HG03135 (cell line): ENCODE data around the gene BAIAP2.
"Not testable (repeated sequence)": the region's sequence is repeated elsewhere in the genome, so short reads cannot be mapped to it uniquely, and the experiment has no call there.

Experiments used
- ATAC-seq: cut with Tn5 transposase; IDR thresholded peaks from one replicate; pipeline ENCODE4 v1.9.1; 2021; ENCODE audit warnings: mild to moderate bottlenecking, moderate library complexity; ENCODE audit not compliant: unreplicated experiment

Gene BAIAP2

DNA sequence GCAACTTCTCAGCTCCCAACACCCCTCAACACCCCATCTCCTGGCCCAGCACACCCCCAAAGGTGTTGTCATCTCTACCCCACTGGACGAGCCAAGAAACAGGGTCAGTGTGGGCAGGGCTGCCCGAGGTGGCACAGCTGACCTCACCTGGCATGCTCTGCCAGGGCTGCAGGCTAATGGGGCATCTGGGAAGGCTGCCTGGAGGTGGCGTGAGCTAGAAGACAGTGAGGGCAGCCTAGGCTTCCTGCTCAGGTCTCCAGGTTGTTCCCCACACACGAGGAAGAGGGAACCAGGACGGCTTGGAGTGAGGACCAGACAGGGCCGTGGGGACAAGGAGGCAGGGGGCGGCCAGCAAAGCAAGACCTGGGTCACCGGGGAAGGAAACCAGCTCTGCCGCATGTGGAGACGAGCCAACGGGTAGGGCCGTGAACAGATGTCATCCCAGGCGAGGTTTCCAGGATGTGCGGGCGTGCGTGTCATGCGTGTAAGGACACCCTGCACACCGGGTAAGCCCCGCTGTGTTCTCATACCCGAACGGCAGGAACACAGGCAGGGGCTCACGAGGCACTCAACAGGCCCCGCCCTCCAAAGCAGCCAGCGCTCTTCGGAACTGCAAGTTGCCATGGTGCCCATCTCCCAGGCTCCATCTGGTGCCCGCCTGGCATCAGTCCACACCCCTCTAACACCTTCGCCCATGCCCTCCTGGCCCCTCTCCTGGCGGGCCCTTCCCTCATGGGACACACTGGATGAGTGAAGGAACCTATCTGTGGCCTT is 100.7 kb downstream of the BAIAP2 start:
- ATAC-seq: no peak

DNA sequence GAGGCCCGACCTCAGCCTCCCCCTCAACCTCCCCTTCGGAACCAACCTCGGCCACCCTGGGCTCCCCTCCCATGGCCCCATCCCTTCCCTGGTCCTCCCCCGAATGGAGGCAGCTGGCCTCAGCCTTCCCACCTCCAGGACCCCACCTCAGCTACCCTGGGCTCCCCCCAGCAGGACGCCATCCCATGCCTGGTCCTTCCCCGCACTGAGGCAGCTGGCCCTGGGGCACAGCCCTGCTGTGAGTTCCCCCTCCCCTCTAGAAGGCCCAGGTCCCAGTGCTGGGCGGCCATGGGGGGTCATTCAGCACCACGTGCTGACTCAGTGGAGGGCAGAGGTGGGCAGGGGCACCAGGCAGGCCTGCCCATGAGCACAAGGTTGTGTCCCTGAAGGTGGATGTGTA is 101.4 kb downstream of the BAIAP2 start:
- ATAC-seq: no peak

DNA sequence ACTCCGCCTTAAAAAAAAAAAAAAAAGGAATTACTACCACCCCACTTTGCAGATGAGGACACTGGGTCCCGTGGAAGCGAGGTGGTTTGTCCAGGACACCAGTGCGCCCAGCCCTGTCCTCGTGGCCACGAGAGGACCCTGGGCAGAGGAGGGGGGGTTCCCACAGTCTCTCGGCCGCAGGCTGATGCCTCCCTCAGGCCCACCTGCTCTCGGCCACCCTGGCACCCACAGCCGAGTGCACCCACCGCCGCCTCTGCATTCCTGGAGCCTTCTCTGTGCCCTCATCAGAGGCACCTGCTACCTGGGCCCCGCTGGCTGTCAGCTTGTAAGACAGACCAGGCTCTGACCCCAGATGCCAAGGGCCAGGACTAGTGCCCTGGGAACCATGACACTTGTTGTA is 102.3 kb downstream of the BAIAP2 start:
- no peak for ATAC-seq

DNA sequence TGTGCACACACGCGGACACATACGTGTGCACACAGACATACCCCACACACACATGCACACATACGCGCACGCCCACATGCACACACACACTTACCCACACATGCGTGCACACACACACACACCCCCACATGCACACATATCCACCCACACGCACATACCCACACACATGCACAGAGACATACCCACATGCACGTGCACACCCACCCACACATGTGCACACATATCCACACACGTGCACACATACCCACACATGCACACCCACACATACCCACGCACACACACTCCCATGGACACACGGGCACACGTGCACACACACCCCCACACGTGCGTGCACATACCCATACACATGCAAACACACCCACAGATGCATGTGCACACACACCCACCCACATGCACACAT is 103.1 kb downstream of the BAIAP2 start:
- no peak for ATAC-seq

DNA sequence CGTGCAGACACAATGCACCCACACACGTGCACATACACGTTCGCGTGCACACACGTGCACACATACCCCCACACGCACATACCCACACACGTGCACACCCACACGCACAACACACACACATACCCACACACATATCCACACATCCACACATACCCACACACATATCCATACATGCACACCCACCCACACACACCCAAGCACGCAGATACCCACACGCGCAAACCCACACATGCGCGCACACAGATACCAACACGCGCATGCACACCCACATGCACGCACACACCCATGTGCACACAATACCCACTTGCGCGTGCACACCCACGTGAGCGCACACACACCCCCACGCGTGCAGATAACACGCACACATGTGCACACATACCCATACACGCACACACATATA is 103.5 kb downstream of the BAIAP2 start:
- no peak for ATAC-seq

DNA sequence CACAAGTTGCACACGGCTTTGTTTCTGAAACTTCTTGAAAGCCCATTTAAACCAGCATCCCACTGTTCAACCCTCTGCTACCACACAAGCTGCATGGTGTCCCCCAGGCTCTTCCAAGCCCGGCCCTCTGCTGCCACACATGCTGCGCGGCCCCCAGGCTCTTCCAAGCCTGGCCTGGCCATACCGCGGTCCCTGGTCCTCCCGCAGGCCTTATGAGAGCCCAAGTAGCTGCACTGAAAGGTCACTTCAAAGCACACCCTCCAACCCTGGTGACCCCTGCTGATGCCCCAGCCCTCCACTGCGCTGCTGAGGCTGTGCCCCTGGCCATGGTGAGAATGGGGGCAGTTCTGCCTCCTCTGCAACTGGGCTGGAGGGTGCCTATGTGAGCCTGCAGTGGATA is 104.5 kb downstream of the BAIAP2 start:
- no peak for ATAC-seq

DNA sequence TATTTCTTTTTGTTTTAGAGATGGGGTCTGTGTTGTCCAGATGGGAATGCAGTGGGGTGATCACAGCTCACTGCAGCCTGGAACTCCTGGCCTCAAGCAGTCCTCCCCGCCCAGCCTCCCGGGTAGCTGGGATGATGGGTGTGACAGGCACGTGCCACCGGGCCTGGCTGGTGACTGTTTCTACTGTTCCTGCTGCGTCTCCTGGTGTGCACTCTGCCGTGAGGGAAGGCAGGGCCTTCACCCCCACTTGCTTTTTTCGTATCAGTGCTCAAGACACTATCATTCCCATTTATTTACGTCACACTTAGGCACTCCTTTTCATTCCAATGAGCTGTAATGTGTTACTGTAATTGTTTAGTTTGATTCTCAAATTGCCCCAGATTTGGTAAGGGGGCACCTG is 105.1 kb downstream of the BAIAP2 start:
- ATAC-seq: no peak

DNA sequence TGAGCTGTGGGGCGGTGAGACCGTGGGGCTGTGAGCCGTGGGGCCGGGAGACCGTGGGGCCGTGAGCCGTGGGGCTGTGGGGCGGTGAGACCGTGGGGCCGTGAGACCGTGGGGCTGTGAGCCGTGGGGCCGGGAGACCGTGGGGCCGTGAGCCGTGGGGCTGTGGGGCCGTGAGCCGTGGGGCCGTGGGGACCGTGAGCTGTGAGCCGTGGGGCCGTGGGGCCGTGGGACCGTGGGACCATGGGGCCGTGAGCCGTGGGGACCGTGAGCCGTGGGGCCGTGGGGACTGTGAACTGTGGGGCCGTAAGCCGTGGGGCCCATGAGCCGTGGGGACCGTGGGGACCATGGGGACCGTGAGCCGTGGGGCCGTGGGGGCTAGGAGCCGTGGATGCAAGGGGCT is 105.7 kb downstream of the BAIAP2 start:
- ATAC-seq: no peak

DNA sequence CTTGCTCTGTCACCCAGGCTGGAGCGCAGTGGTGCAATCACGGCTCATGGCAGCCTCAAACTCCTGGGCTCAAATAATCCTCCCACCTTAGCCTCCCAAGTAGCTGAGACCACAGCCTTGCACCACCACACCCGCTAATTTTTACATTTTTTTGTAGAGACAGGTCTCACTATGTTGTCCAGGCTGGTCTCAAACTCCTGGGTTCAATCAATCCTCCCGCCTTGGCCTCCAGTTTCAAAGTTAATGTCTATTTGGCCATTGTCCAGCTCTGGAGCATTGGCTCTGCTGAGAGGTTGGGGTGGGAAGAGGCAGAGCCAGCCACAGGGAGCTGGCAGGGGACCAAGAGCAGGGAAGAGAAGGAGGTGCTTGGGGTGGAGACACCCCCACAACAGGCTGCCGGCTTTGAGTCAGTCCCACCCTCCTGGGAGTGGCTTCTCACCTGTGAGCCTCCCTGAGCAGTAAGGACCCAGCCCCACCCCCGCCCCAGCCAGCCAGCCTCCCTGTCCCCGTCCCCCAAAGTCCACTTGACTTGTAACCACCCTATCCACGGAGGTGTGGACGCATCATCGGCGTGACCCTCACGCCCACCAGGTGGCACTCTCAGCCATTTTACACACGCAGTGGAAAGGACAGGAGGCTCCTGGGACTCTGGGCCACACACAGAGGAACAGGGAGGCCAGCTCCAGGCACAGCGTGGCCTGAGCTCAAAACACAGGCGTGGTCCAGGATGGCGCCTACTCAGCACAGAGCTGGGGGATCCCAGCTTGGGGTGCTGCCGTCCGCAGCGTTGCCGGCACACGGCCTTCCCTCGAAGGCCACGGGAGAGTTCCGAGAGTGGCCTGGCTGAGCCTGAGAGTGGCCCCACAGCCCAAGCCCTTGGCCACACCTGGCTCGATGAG is 107.6 kb downstream of the BAIAP2 start:
- ATAC-seq: no peak

DNA sequence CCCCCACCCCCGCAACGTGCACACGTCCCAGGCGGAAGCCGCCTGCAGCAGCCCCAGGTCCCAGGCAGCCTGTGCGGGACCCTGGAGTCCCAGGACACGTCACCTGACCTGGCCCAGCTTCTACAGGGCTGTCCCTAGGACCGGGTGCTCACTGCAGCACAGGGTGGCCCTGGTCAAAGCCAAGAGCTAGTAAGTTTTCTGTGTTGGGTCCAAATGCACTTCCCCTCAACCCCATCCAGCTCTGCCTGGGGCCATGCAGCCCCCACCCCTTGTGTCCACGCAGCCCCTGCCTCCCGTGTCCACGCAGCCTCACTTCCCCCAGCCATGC is 108.2 kb downstream of the BAIAP2 start:
- ATAC-seq: no peak

DNA sequence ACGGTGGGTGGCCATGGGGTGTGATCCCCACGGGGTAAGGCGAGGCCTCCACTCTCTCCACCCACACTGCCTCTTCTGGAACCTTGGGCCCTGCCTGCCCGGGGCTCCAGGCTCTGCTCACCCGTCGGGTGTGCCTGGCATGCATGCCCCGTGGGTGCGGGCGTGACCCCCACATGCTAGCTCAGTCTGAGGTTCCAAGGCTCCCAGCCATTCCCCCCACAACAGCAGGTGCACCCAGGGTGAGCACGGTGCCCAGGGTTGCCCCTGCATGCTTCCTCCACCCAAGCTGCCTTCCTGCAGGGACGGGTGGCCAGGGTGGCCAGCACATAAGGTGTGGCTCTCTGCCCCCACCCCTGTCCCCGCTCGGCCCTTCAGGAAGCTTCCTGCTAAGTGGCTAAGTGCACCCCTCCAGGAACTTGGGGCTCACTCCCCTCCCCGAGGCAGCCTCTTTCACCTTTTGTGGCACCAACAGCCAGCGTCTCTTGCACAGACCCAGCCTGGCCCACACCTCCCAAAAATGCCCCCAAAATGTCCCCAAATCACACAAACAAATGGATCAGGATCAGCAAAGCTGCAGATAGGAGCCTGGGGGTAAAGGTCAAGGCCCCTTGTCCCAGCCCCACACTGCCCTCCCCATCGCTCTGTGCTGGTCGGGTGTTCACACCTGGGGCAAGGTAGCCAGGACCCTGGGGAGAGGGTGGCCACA is 108.9 kb downstream of the BAIAP2 start:
- no peak for ATAC-seq

DNA sequence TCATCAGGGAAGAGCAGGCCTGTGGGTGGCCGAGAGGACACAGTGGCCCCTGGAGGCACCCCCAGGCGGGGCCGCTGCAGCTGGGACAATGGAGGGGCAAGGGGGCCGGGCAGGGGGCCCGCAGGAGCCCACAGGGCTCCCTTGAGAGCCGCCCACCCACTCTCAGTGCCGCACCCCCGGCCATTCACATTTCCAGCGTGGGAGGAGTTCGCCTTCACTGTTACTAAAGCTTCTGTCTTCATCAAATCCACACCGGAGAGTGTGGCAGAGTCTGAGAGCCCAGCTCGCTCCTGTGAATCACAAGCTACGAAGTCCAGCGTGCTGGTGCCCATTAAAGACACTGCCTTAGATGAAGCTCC is 109.5 kb downstream of the BAIAP2 start:
- no peak for ATAC-seq

DNA sequence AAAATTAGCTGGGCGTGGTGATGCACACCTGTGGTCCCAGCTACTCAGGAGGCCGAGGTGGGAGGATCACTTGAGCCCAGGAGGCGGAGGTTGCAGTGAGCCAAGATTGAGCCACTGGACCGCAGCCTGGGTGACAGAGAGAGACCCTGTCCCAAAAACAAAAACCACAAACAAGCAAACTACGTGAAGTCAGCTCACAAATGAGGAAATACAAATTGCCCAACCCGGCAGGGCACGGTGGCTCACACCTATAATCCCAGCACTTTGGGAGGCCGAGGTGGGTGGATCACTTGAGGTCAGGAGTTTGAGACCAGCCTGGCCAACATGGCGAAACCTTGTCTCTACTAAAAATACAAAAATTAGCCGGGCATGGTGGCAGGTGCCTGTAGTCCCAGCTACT is 111.3 kb downstream of the BAIAP2 start:
- not testable (repeated sequence) for ATAC-seq

DNA sequence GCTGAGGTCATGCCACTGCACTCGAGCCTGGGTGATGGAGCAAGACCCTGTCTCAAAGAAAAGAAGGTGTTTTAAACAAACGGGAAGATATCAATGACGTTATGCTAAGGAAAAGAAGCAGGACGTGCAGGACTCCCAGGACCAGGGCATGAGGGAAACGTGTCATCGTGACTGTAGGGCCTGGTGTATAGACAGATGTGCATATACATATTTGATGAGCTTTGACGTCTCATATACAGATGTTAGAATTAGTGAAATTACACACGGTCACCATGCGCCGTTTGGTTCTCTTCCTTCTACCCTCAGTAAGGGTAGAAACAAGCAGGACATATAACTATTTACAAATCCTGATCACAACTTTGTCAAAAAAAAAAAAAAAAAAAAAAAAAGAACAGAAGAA is 112.8 kb downstream of the BAIAP2 start:
- no peak for ATAC-seq

DNA sequence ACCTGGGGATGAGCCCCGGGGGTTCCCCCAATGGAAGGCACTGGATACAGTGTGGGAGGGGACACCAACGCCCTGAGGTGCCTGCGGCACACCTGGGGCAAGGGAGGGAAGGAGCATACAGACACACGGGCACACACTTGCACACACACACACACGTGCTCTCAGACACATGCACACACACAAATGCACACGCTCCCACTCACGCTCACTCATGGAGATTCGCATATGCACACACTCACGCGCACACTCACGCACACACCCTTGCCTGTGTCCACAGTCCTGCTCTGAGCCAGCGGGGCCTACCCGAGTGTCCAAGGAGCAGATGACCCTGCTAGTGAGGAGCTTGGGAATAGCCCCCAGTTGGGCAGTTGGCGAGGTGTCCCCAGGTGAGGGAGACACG is 113.6 kb downstream of the BAIAP2 start:
- ATAC-seq: no peak

DNA sequence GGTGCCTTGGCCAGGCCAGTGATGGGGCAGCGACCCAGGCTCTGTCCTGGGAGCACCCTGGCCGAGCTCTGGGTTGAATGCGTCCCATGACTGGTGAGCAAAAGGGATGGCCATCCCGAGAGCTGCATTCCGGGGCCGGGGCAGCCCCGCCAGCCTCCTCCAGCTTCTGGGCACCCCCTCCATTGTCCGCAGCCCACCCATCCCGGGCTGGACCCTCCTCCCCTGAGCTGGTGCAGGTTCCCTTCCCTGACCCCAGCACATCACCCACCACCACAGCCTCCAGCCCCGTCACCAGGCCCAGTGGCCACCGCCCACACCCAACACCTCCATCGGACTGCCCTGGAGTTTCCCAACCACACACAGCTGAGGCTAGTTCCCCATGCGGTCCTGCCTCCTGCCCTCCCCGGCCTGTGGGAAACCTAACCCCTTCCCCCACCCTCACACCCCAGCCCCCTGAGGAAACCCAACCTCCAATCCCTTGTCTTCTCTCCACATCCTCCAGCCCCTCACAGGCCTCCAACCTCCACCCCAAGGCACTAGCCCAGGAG is 114.1 kb downstream of the BAIAP2 start:
- ATAC-seq: no peak

DNA sequence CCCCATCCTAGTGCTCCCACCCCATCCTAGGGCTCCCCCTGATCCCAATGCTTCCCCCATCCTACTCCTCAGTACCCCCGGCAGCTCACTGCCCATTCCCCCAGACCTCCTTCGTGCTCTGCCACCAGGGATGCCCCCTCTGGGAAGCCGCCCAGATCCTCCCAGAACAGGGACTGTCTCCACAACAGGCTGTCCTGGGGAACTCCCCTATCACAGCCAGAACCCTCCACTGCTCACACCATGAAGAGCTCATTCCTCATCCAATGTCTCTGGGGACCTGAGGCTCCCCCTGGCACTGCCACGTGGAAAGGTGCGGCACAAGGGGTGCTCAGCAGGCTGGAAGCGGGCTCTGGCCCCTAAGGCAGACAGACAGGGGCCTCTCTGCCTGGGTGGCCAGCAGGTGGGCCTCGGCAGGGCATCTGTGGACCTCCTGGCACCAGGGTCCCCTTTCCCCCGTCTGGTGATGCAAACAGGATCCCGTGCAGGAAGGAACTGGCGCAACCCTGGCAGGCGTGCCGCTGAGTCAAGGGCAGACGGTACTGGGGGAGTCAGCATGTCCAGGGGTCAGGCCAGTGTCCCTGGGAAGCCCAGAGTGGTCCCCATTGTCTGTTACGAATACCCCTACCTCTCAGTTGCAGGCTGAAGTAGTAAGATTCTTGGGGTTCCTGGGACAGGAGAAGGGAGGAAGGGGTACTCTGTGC is 115.6 kb downstream of the BAIAP2 start:
- no peak for ATAC-seq

DNA sequence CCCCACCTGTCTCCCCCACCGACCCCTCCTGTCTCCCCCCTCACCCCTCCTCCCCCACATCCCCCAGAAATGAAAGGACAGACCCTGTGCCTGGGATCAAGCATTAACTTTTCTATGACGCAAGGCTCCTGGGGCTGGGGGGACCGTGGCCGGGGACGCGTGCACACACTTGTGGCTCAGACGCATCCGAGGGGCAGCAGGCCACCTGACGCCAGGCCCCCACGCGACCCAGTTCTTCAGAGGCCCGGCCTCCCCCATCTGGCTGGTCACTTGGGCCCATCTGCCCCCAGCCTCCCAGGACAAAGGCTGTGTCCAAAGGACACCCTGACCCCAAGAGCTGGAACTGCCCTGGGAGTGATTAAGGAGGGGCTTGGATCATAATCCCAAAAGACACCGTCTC is 116.3 kb downstream of the BAIAP2 start:
- no peak for ATAC-seq

DNA sequence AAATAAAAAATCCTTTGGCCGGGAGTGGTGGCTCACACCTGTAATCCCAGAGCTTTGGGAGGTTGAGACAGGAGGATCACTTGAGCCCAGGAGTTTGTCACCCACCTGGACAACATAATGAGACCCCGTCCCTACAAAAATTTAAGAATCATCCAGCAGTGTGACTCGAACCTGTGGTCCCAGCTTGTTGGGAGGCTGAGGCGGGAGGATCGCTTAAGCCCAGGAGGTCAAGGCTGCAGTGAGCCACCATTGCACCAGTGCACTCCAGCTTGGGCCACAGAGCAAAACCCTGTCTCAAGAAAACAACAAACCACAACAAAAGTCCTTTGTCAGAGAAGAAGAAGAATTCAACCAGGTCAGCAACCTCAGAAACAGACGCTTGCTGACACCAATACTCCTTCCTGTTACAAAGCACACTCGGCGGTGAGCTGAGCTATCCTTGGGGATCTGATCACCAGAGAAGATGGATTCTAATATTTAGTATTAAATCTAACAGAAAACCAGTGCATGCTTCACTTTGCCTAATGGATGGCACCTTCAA is 117.4 kb downstream of the BAIAP2 start:
- ATAC-seq: no peak

DNA sequence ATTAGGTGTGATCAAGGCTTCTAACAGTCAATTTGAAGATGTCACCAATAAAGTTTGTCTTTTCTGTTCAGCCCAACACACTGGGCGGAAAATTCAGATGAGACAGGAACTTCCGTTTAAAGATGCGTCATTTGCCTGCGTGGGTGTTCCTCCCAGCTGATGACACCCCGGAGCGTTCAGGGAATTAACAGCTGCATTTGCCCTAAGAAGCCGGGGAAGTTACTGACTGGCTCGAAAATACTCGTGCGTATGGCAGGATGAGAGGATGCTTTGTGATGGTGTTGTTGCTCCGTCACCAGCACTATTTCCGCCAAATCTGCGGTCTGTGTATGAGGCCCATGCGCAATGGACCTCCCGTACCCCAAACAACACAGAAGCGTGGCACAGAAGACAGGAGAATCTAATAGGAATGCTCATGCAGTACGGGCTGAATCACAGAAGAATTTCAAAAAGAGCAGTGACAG is 118.4 kb downstream of the BAIAP2 start:
- no peak for ATAC-seq

DNA sequence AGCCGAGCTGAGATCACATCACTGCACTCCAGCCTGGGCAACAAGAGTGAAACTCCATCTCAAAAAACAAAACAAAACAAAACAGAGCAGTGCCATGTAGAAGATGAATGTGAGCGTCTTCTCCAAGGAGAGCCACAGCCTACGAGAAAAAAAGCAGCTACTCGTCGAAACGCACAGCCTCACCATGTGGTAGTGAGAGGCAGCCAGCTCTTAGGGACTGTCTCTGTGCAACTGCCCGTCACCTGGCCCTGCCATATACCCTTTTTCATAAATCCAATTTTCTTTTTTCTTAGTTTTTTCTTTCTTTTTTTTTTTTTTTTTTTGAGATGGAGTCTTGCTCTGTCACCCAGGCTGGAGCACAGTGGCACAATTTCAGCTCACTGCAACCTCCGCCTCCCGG is 119.1 kb downstream of the BAIAP2 start:
- ATAC-seq: not testable (repeated sequence)
